Keratinocyte (primary cell): ENCODE results near the gene NUP43. TPM values are rescaled to one million over a fixed set of nuclear protein-coding genes. Genes with fewer than 3 reads are reported as not detected.

Experiments
- DNase-seq: peaks from one replicate; pipeline ENCODE4 v3.0.0-alpha.2; 2011; ENCODE audit warnings: low read depth, missing footprints, low spot score
- FAIRE-seq: peaks from 2 replicates; lab custom pipeline; 2011; peaks lifted over from hg19 to GRCh38; lab: Jason Lieb, UNC
- H2AFZ ChIP-seq: 2 replicates; pipeline ENCODE4 v1.6.0; 2012; ENCODE audit warnings: low read length, control low read depth, inconsistent platforms; ENCODE audit not compliant: control insufficient read depth
- H3K27ac ChIP-seq: 2 replicates; pipeline ENCODE4 v1.5.1; 2011; ENCODE audit warnings: low read length; ENCODE audit not compliant: control insufficient read depth, insufficient read depth
- H3K27me3 ChIP-seq: 3 replicates; pipeline ENCODE4 v1.6.0; 2011; ENCODE audit warnings: low read length; ENCODE audit not compliant: control insufficient read depth, insufficient read depth; ENCODE audit errors: extremely low read depth
- H3K36me3 ChIP-seq, 2 experiments: 2 replicates in 1 of 2; 3 replicates in 1 of 2; pipeline ENCODE4 v1.5.1; 2011; ENCODE audit warnings: low read length in 2 of 2, mild to moderate bottlenecking in 1 of 2; ENCODE audit not compliant: control insufficient read depth in 2 of 2, insufficient read depth in 2 of 2; ENCODE audit errors: extremely low read depth in 1 of 2
- H3K4me1 ChIP-seq: 3 replicates; pipeline ENCODE4 v1.5.1; 2011; ENCODE audit warnings: low read length; ENCODE audit not compliant: control insufficient read depth, insufficient read depth; ENCODE audit errors: extremely low read depth
- H3K4me2 ChIP-seq: 3 replicates; pipeline ENCODE4 v1.6.0; 2011; ENCODE audit warnings: low read depth, low read length; ENCODE audit not compliant: control insufficient read depth, insufficient read depth; ENCODE audit errors: extremely low read depth
- H3K4me3 ChIP-seq, 3 experiments: fragments of 200-600 bp in 1 of 3; sonication (generic) in 1 of 3; 2 replicates in 2 of 3; 3 replicates in 1 of 3; pipeline ENCODE4 v1.5.1; 2011 to 2016; ENCODE audit warnings: low read length in 3 of 3, mild to moderate bottlenecking in 3 of 3, control low read depth in 2 of 3, inconsistent platforms in 1 of 3, low read depth in 1 of 3, mixed read lengths in 1 of 3, mixed run types in 1 of 3, moderate library complexity in 1 of 3; ENCODE audit not compliant: control insufficient read depth in 2 of 3, insufficient read depth in 2 of 3; ENCODE audit errors: extremely low read depth in 1 of 3
- H3K79me2 ChIP-seq: 2 replicates; pipeline ENCODE4 v1.6.0; 2012; ENCODE audit warnings: low read length; ENCODE audit not compliant: control insufficient read depth, insufficient read depth
- H3K9ac ChIP-seq: 3 replicates; pipeline ENCODE4 v1.6.0; 2011; ENCODE audit warnings: low read length; ENCODE audit not compliant: control insufficient read depth, insufficient read depth; ENCODE audit errors: extremely low read depth
- H3K9me1 ChIP-seq: 3 replicates; pipeline ENCODE4 v1.6.0; 2011; ENCODE audit warnings: low read length; ENCODE audit not compliant: control insufficient read depth, insufficient read depth; ENCODE audit errors: extremely low read depth
- H3K9me3 ChIP-seq: 2 replicates; pipeline ENCODE4 v1.5.1; 2012; ENCODE audit warnings: low read depth, low read length; ENCODE audit not compliant: control insufficient read depth
- H4K20me1 ChIP-seq: 3 replicates; pipeline ENCODE4 v1.6.0; 2011; ENCODE audit warnings: low read length; ENCODE audit not compliant: control insufficient read depth, insufficient read depth; ENCODE audit errors: extremely low read depth
- CTCF ChIP-seq, 3 experiments: IDR thresholded peaks in 1 of 3; conservative IDR thresholded peaks in 1 of 3; optimal IDR thresholded peaks in 1 of 3; 2 replicates in 2 of 3; 3 replicates in 1 of 3; pipeline versions ENCODE3 to v1.5.1; 2011; ENCODE audit warnings: low read length in 3 of 3, mild to moderate bottlenecking in 3 of 3, moderate library complexity in 2 of 3, control low read depth in 1 of 3, inconsistent platforms in 1 of 3; ENCODE audit not compliant: insufficient read depth in 2 of 3; ENCODE audit errors: extremely low read depth in 1 of 3
- EZH2 ChIP-seq: IDR thresholded peaks from one replicate; pipeline ENCODE4 v1.6.1; 2012; ENCODE audit warnings: inconsistent platforms, mild to moderate bottlenecking, low read length, moderate library complexity
- dilution Hi-C: fragments of 300-500 bp; cut with MboI; formaldehyde crosslinking; loops from one replicate; pipeline ENCODE4 v1.7.0; 2020; ENCODE audit warnings: low sequenced_read_pairs; ENCODE audit not compliant: extremely low pct_ligation_motif_present
- polyA plus RNA-seq, 5 experiments: library from polyadenylated mRNA; depleted of rRNA in 3 of 5; stranded (reverse) in 3 of 5; stranded (forward) in 1 of 5; unstranded in 1 of 5; fragments of >200 nt; gene quantifications; 1 replicate in 1 of 5; 2 replicates in 3 of 5; 3 replicates in 1 of 5; pipeline versions ENCODE4 v1.2.1 to v1.2.3, GENCODE V29; 2011 to 2012; ENCODE audit warnings: missing spikeins in 2 of 5, low read depth in 1 of 5, low replicate concordance in 1 of 5

Gene NUP43
- polyA plus RNA-seq, 1 donor (not counting 4 experiments of a cell fraction or from before 2014, with no cell fraction given) = 33.8 TPM

GRCh38 chr6:149779644-149779963 is 33.3 kb upstream of the NUP43 start:
- H3K4me1 ChIP-seq = no peaks in the 10 kb centered on the region
- no peak overlapping the region for H3K4me2 ChIP-seq
- dilution Hi-C loops = no loop called here
- H3K9me1 ChIP-seq = no peaks in the 10 kb centered on the region
- peaks cover 8 to 12% of the 10 kb centered on the region in 2 experiments for H3K36me3 ChIP-seq
- FAIRE-seq = no peak
- H3K4me3 ChIP-seq = no peak overlapping the region
- no peak overlapping the region for H3K9ac ChIP-seq
- peaks cover 6% of the 10 kb centered on the region for H3K79me2 ChIP-seq
- no peak overlapping the region for H2AFZ ChIP-seq
- H3K27me3 ChIP-seq = no peaks in the 10 kb centered on the region
- no peak for TF ChIP-seq CTCF (optimal IDR thresholded peaks at IDR 0.05 in 1 of 3, IDR thresholded peaks at IDR 0.05 in 1 of 3, conservative IDR thresholded peaks at IDR 0.05 in 1 of 3; ENCODE audit: extremely low read depth in 1 of 3, insufficient read depth in 2 of 3, low read length in 3 of 3)
- TF ChIP-seq EZH2 = no peak
- no peak overlapping the region for H3K27ac ChIP-seq
- H4K20me1 ChIP-seq = no peaks in the 10 kb centered on the region
- H3K9me3 ChIP-seq = no peaks in the 10 kb centered on the region
- no peak for DNase-seq

GRCh38 chr6:149777624-149778023 is 31.3 kb upstream of the NUP43 start:
- Histone ChIP-seq H3K9me3 (no peaks in the 10 kb centered on the region), H3K4me1 (no peaks in the 10 kb centered on the region), H3K27me3 (no peaks in the 10 kb centered on the region), H4K20me1 (no peaks in the 10 kb centered on the region), H3K79me2 (peaks cover 3% of the 10 kb centered on the region), H3K9me1 (no peaks in the 10 kb centered on the region), H2AFZ (no peak overlapping the region), H3K27ac (no peak overlapping the region), H3K36me3 (peaks cover 0 to 10% of the 10 kb centered on the region in 2 experiments), H3K4me3 (no peak overlapping the region), H3K9ac (no peak overlapping the region), H3K4me2 (no peak overlapping the region)
- no peak for TF ChIP-seq EZH2
- DNase-seq (no peak), FAIRE-seq (no peak)
- dilution Hi-C loops = no loop called here

- Histone ChIP-seq H2AFZ (no peak overlapping the region), H3K4me3 (no peak overlapping the region), H4K20me1 (no peaks in the 10 kb centered on the region), H3K9ac (no peak overlapping the region), H3K9me3 (no peaks in the 10 kb centered on the region), H3K9me1 (no peaks in the 10 kb centered on the region), H3K27me3 (no peaks in the 10 kb centered on the region), H3K27ac (no peak overlapping the region), H3K4me1 (no peaks in the 10 kb centered on the region), H3K4me2 (no peak overlapping the region), H3K36me3 (peaks cover 0 to 5% of the 10 kb centered on the region in 2 experiments), H3K79me2 (peaks cover 27% of the 10 kb centered on the region)
- DNase-seq (no peak), FAIRE-seq (no peak)
- dilution Hi-C loops = no loop called here
- TF ChIP-seq EZH2 (no peak), CTCF (optimal IDR thresholded peaks at IDR 0.05 in 1 of 3, IDR thresholded peaks at IDR 0.05 in 1 of 3, conservative IDR thresholded peaks at IDR 0.05 in 1 of 3; ENCODE audit: extremely low read depth in 1 of 3, insufficient read depth in 2 of 3, low read length in 3 of 3) (no peak)
Observed at GRCh38 chr6:149771925-149772324, 25.6 kb upstream of the NUP43 start.
